GM23338 (cell line): ENCODE data around the gene IGF1R. TPM values are rescaled to one million over a fixed set of nuclear protein-coding genes. Genes with fewer than 3 reads are reported as not detected.

Experiments used
- ATAC-seq: fragments of 200-7000 bp; cut with Tn5 transposase; 3 replicates; pipeline ENCODE4 v1.9.1; 2020
- DNase-seq: peaks from one replicate; pipeline ENCODE4 v3.0.0-alpha.2; 2015; ENCODE audit warnings: low spot score
- H2AFZ ChIP-seq: fragments of 200-600 bp; sonication (generic); 2 replicates; pipeline ENCODE4 v1.8.0; 2016; ENCODE audit warnings: antibody characterized with exemption, mild to moderate bottlenecking, moderate library complexity
- H3F3A ChIP-seq: fragments of 200-600 bp; sonication (generic); replicated peaks from 2 replicates; pipeline ENCODE4 v1.8.0; 2017; ENCODE audit warnings: antibody characterized with exemption, mixed run types, low read depth
- H3K27ac ChIP-seq: fragments of 200-600 bp; sonication (generic); 2 replicates; pipeline ENCODE4 v1.6.1; 2016; ENCODE audit warnings: low read depth
- H3K27me3 ChIP-seq: fragments of 200-600 bp; sonication (generic); 2 replicates; pipeline ENCODE4 v1.8.0; 2016; ENCODE audit warnings: mild to moderate bottlenecking, mixed run types, moderate library complexity; ENCODE audit not compliant: insufficient read depth
- H3K36me3 ChIP-seq: fragments of 200-600 bp; sonication (generic); 2 replicates; pipeline ENCODE4 v1.8.0; 2016; ENCODE audit warnings: mild to moderate bottlenecking; ENCODE audit not compliant: insufficient read depth
- H3K4me1 ChIP-seq: fragments of 200-600 bp; sonication (generic); 2 replicates; pipeline ENCODE4 v1.8.0; 2016; ENCODE audit warnings: mild to moderate bottlenecking, moderate library complexity; ENCODE audit not compliant: insufficient read depth
- H3K4me2 ChIP-seq: fragments of 200-600 bp; sonication (generic); 2 replicates; pipeline ENCODE4 v1.7.1; 2017; ENCODE audit warnings: mixed run types
- H3K4me3 ChIP-seq: fragments of 200-600 bp; sonication (generic); 2 replicates; pipeline ENCODE4 v1.6.1; 2016; ENCODE audit warnings: mixed run types
- H3K79me2 ChIP-seq: fragments of 200-600 bp; sonication (generic); replicated peaks from 2 replicates; pipeline ENCODE4 v1.8.0; 2017; ENCODE audit warnings: mild to moderate bottlenecking; ENCODE audit not compliant: insufficient read depth
- H3K9me2 ChIP-seq: fragments of 200-600 bp; sonication (generic); 2 replicates; pipeline ENCODE4 v1.8.0; 2017; ENCODE audit not compliant: insufficient read depth
- H4K20me1 ChIP-seq: fragments of 200-600 bp; sonication (generic); replicated peaks from 2 replicates; pipeline ENCODE4 v1.8.0; 2017; ENCODE audit warnings: mild to moderate bottlenecking; ENCODE audit not compliant: insufficient read depth
- H3K27ac Mint-ChIP-seq: 2 replicates; pipeline ENCODE4 v1.8.0; 2020; ENCODE audit warnings: inconsistent platforms, mild to moderate bottlenecking, moderate library complexity, mixed read lengths
- H3K27me3 Mint-ChIP-seq: 3 replicates; pipeline ENCODE4 v1.8.0; 2022; ENCODE audit warnings: low read depth, mild to moderate bottlenecking, moderate library complexity, mixed read lengths, inconsistent platforms; ENCODE audit not compliant: insufficient read depth, poor library complexity
- H3K36me3 Mint-ChIP-seq: 3 replicates; pipeline ENCODE4 v1.8.0; 2021; ENCODE audit warnings: low read depth, mild to moderate bottlenecking, inconsistent platforms, moderate library complexity, mixed read lengths
- H3K4me1 Mint-ChIP-seq: 3 replicates; pipeline ENCODE4 v1.8.0; 2020; ENCODE audit warnings: mild to moderate bottlenecking, inconsistent platforms, mixed read lengths
- H3K4me3 Mint-ChIP-seq: 3 replicates; pipeline ENCODE4 v1.8.0; 2021; ENCODE audit warnings: moderate library complexity, mild to moderate bottlenecking, inconsistent platforms, mixed read lengths
- H3K9me3 Mint-ChIP-seq: 3 replicates; pipeline ENCODE4 v1.8.0; 2020; ENCODE audit warnings: moderate library complexity, mild to moderate bottlenecking, inconsistent platforms, mixed read lengths
- CREB1 ChIP-seq: fragments of 250-450 bp; sonication (Bioruptor Pico); IDR thresholded peaks from 2 replicates; pipeline ENCODE4 v1.5.0; 2020; ENCODE audit warnings: low read depth, mild to moderate bottlenecking, moderate library complexity
- CTCF ChIP-seq, 2 experiments: fragments of 200-600 bp in 1 of 2; sonication (generic) in 1 of 2; conservative IDR thresholded peaks; 2 replicates each; pipeline versions ENCODE4 v1.5.1 to v1.6.1; 2016 to 2017; ENCODE audit warnings: antibody characterized with exemption in 2 of 2, low read depth in 2 of 2, mild to moderate bottlenecking in 2 of 2, moderate library complexity in 1 of 2
- ETS1 ChIP-seq: IDR thresholded peaks from 2 replicates; pipeline ENCODE4 v1.6.1; 2016; ENCODE audit warnings: antibody characterized with exemption
- EZH2 ChIP-seq: fragments of 200-600 bp; sonication (generic); IDR thresholded peaks from one replicate; pipeline ENCODE4 v1.8.0; 2017; ENCODE audit warnings: antibody characterized with exemption, mild to moderate bottlenecking, low read depth; ENCODE audit not compliant: unreplicated experiment
- EZH2phosphoT487 ChIP-seq: fragments of 200-600 bp; sonication (generic); IDR thresholded peaks from one replicate; pipeline ENCODE4 v1.8.1; 2018; ENCODE audit warnings: antibody characterized with exemption; ENCODE audit not compliant: unreplicated experiment
- JUNB ChIP-seq: IDR thresholded peaks from one replicate; pipeline ENCODE4 v1.6.1; 2016; ENCODE audit warnings: antibody characterized with exemption; ENCODE audit not compliant: unreplicated experiment
- NANOG ChIP-seq: IDR thresholded peaks from 2 replicates; pipeline ENCODE4 v1.6.1; 2016; ENCODE audit warnings: antibody characterized with exemption, borderline replicate concordance
- POLR2AphosphoS5 ChIP-seq: IDR thresholded peaks from 2 replicates; pipeline ENCODE4 v1.6.1; 2016; ENCODE audit warnings: antibody characterized with exemption, low read depth
- REST ChIP-seq: IDR thresholded peaks from one replicate; pipeline ENCODE4 v1.6.1; 2018; ENCODE audit warnings: antibody characterized with exemption; ENCODE audit not compliant: unreplicated experiment
- STAT1 ChIP-seq: IDR thresholded peaks from one replicate; pipeline ENCODE4 v1.6.1; 2016; ENCODE audit warnings: antibody characterized with exemption; ENCODE audit not compliant: unreplicated experiment
- ZNF114 ChIP-seq: fragments of 250-450 bp; sonication (Bioruptor Pico); IDR thresholded peaks from 2 replicates; pipeline ENCODE4 v1.5.0; 2020; ENCODE audit warnings: mild to moderate bottlenecking, moderate library complexity
- ZNF331 ChIP-seq: fragments of 250-450 bp; sonication (Bioruptor Pico); IDR thresholded peaks from 2 replicates; pipeline ENCODE4 v1.5.0; 2020; ENCODE audit warnings: low read depth, mild to moderate bottlenecking, moderate library complexity
- ZNF462 ChIP-seq: fragments of 250-450 bp; sonication (Bioruptor Pico); IDR thresholded peaks from 2 replicates; pipeline ENCODE4 v1.5.0; 2020; ENCODE audit warnings: mild to moderate bottlenecking, moderate library complexity
- polyA plus RNA-seq: library from polyadenylated mRNA; unstranded; fragments of >200 nt; fragmentation: Nextera tagmentation; extraction: Ambion mirVana; gene quantifications from 2 replicates; pipeline ENCODE4 v1.2.1, GENCODE V29; 2016
- total RNA-seq: library from RNA; depleted of rRNA; stranded (reverse); fragments of >200 nt; shearing (Covaris generic); gene quantifications from 2 replicates; pipeline ENCODE4 v1.2.3, GENCODE V29; 2014

The IGF1R gene
- total and polyA plus RNA-seq, 2 experiments from 2014 or later = 20.4 to 92.2 TPM

- peaks cover 74% of the 10 kb centered on the region for H3K36me3 Mint-ChIP-seq
- H2AFZ ChIP-seq = no peak overlapping the region
- no peaks in the 10 kb centered on the region for H3K4me1 ChIP-seq
- H3K27me3 ChIP-seq = no peaks in the 10 kb centered on the region
- ATAC-seq = no peak
- no peaks in the 10 kb centered on the region; the same call in 1 of the 2 replicates for H4K20me1 ChIP-seq
- H3K27ac Mint-ChIP-seq = no peak overlapping the region
- no peak overlapping the region for H3K27ac ChIP-seq
- H3F3A ChIP-seq = no peaks in the 10 kb centered on the region
- peaks cover 27% of the 10 kb centered on the region for H3K36me3 ChIP-seq
- no peaks in the 10 kb centered on the region for H3K4me1 Mint-ChIP-seq
- H3K4me3 Mint-ChIP-seq = no peak overlapping the region
- TF ChIP-seq EZH2 (no peak), ZNF114 (CRISPR knock-in tag) (no peak), ZNF331 (no peak), ETS1 (no peak), POLR2AphosphoS5 (no peak), EZH2phosphoT487 (no peak), JUNB (no peak), ZNF462 (no peak), CTCF (conservative IDR thresholded peaks at IDR 0.05; ENCODE audit: low read depth in 2 of 2) (no peak), STAT1 (no peak), CREB1 (CRISPR knock-in tag) (no peak), NANOG (no peak), REST (no peak)
- DNase-seq = no peak
- H3K9me2 ChIP-seq = no peaks in the 10 kb centered on the region
- no peaks in the 10 kb centered on the region for H3K79me2 ChIP-seq
- peaks cover 5% of the 10 kb centered on the region for H3K27me3 Mint-ChIP-seq
- H3K9me3 Mint-ChIP-seq = no peaks in the 10 kb centered on the region
- no peak overlapping the region for H3K4me3 ChIP-seq
- no peak overlapping the region for H3K4me2 ChIP-seq
Measured at GRCh38 chr15:98917417-98917816, 269.1 kb downstream of the IGF1R start.
